SK-N-SH treated with all-trans-retinoic acid at 6 μM for 48 hours (cell line): ENCODE results near the gene MTREX.

Experiments used
- ATAC-seq: fragments of 200-7000 bp; cut with Tn5 transposase; 3 replicates; pipeline ENCODE4 v1.9.1; 2020; ENCODE audit warnings: mild to moderate bottlenecking, moderate library complexity
- ARNTL ChIP-seq: fragments of 450-650 bp; formaldehyde crosslinking; IDR thresholded peaks from 2 replicates; pipeline ENCODE4 v1.5.0; 2020; ENCODE audit warnings: low read depth, mild to moderate bottlenecking, moderate library complexity, borderline replicate concordance
- BACH2 ChIP-seq: fragments of 250-450 bp; sonication (Bioruptor Pico); IDR thresholded peaks from 2 replicates; pipeline ENCODE4 v1.9.0; 2021; ENCODE audit warnings: mild to moderate bottlenecking, borderline replicate concordance
- CREB5 ChIP-seq: fragments of 250-450 bp; sonication (Bioruptor Pico); IDR thresholded peaks from 2 replicates; pipeline ENCODE4 v1.5.1; 2020; ENCODE audit warnings: low read depth, mild to moderate bottlenecking, moderate library complexity
- CSDC2 ChIP-seq: fragments of 250-450 bp; sonication (Bioruptor Pico); IDR thresholded peaks from 2 replicates; pipeline ENCODE4 v1.5.0; 2020; ENCODE audit warnings: mild to moderate bottlenecking, moderate library complexity
- CSRNP3 ChIP-seq: fragments of 250-450 bp; sonication (Bioruptor Pico); IDR thresholded peaks from 2 replicates; pipeline ENCODE4 v1.5.1; 2021; ENCODE audit warnings: mild to moderate bottlenecking, moderate library complexity
- ESRRG ChIP-seq: fragments of 250-450 bp; sonication (Bioruptor Pico); IDR thresholded peaks from 2 replicates; pipeline ENCODE4 v1.6.1; 2021; ENCODE audit warnings: mild to moderate bottlenecking
- GLIS3 ChIP-seq: fragments of 250-450 bp; sonication (Bioruptor Pico); IDR thresholded peaks from 2 replicates; pipeline ENCODE4 v1.5.0; 2020; ENCODE audit warnings: mild to moderate bottlenecking, moderate library complexity
- ISL1 ChIP-seq: fragments of 250-450 bp; sonication (Bioruptor Pico); IDR thresholded peaks from 2 replicates; pipeline ENCODE4 v2.1.2; 2022; ENCODE audit warnings: mild to moderate bottlenecking, moderate library complexity
- OSR1 ChIP-seq: fragments of 250-450 bp; sonication (Bioruptor Pico); IDR thresholded peaks from 2 replicates; pipeline ENCODE4 v1.8.0; 2022; ENCODE audit warnings: moderate library complexity, mild to moderate bottlenecking, inconsistent platforms
- POU6F1 ChIP-seq: fragments of 250-450 bp; sonication (Bioruptor Pico); IDR thresholded peaks from 2 replicates; pipeline ENCODE4 v1.8.0; 2021; ENCODE audit warnings: low read depth, mild to moderate bottlenecking, moderate library complexity, borderline replicate concordance
- PPARA ChIP-seq: fragments of 250-450 bp; sonication (Bioruptor Pico); IDR thresholded peaks from 2 replicates; pipeline ENCODE4 v1.5.0; 2020; ENCODE audit warnings: mild to moderate bottlenecking, borderline replicate concordance
- RARB ChIP-seq: fragments of 250-450 bp; sonication (Bioruptor Pico); IDR thresholded peaks from 2 replicates; pipeline ENCODE4 v1.8.0; 2021; ENCODE audit warnings: mild to moderate bottlenecking, moderate library complexity
- SNAI2 ChIP-seq: fragments of 250-450 bp; sonication (Bioruptor Pico); IDR thresholded peaks from 2 replicates; pipeline ENCODE4 v1.5.0; 2020; ENCODE audit warnings: mild to moderate bottlenecking, moderate library complexity
- TCF4 ChIP-seq: fragments of 250-450 bp; sonication (Bioruptor Pico); IDR thresholded peaks from 2 replicates; pipeline ENCODE4 v1.8.0; 2021; ENCODE audit warnings: mild to moderate bottlenecking, moderate library complexity, borderline replicate concordance
- TOX ChIP-seq: fragments of 250-450 bp; sonication (Bioruptor Pico); IDR thresholded peaks from 2 replicates; pipeline ENCODE4 v1.8.0; 2021; ENCODE audit warnings: mild to moderate bottlenecking, moderate library complexity, borderline replicate concordance
- TSHZ2 ChIP-seq: fragments of 250-450 bp; sonication (Bioruptor Pico); IDR thresholded peaks from 2 replicates; pipeline ENCODE4 v1.5.0; 2020; ENCODE audit warnings: mild to moderate bottlenecking, moderate library complexity
- ZC3H10 ChIP-seq: fragments of 250-450 bp; sonication (Bioruptor Pico); IDR thresholded peaks from 2 replicates; pipeline ENCODE4 v1.5.1; 2021; ENCODE audit warnings: mild to moderate bottlenecking, moderate library complexity
- ZFP3 ChIP-seq: fragments of 250-450 bp; sonication (Bioruptor Pico); IDR thresholded peaks from 2 replicates; pipeline ENCODE4 v1.5.0; 2020; ENCODE audit warnings: mild to moderate bottlenecking, moderate library complexity
- ZNF565 ChIP-seq: fragments of 450-650 bp; formaldehyde crosslinking; conservative IDR thresholded peaks from 2 replicates; pipeline ENCODE4 v1.5.0; 2020; ENCODE audit warnings: low read depth, mild to moderate bottlenecking, moderate library complexity
- ZNF70 ChIP-seq: fragments of 450-650 bp; formaldehyde crosslinking; IDR thresholded peaks from 2 replicates; pipeline ENCODE4 v1.5.0; 2020; ENCODE audit warnings: mild to moderate bottlenecking, moderate library complexity
- ZNF8 ChIP-seq: fragments of 450-650 bp; formaldehyde crosslinking; IDR thresholded peaks from 2 replicates; pipeline ENCODE4 v1.5.0; 2020; ENCODE audit warnings: mild to moderate bottlenecking, moderate library complexity

The MTREX gene

GRCh38 chr5:55446640-55447351, 139.0 kb downstream of the MTREX start (continued):
- no peak for TF ChIP-seq CREB5 (CRISPR knock-in tag)
- no peak for TF ChIP-seq BACH2 (CRISPR knock-in tag)
- TF ChIP-seq GLIS3 (CRISPR knock-in tag), result no peak
- TF ChIP-seq, all 23 proteins: peak for 0

- TF ChIP-seq ZNF70 (CRISPR knock-in tag), result no peak
- no peak for TF ChIP-seq SNAI2 (CRISPR knock-in tag)
- no peak for TF ChIP-seq ESRRG (CRISPR knock-in tag)
- TF ChIP-seq TSHZ2, result no peak
- TF ChIP-seq CSRNP3 (CRISPR knock-in tag), result no peak
- no peak for TF ChIP-seq OSR1 (CRISPR knock-in tag)
- no peak for TF ChIP-seq ZNF565 (CRISPR knock-in tag)
- no peak for TF ChIP-seq CSDC2 (CRISPR knock-in tag)
- no peak for TF ChIP-seq CREB5 (CRISPR knock-in tag)
- no peak for TF ChIP-seq ZNF8 (CRISPR knock-in tag)
- TF ChIP-seq TCF4 (CRISPR knock-in tag), result no peak
- TF ChIP-seq RARB, result no peak
- TF ChIP-seq GLIS3 (CRISPR knock-in tag), result no peak
- no peak for TF ChIP-seq ISL1
- TF ChIP-seq PPARA (CRISPR knock-in tag), result no peak
- TF ChIP-seq POU6F1 (CRISPR knock-in tag), result no peak
- TF ChIP-seq TOX (CRISPR knock-in tag), result no peak
- TF ChIP-seq ARNTL (CRISPR knock-in tag), result no peak
- TF ChIP-seq ZFP3 (CRISPR knock-in tag), result no peak
- no peak for TF ChIP-seq ZC3H10
- peak; percentile 68 for ATAC-seq
Observed at GRCh38 chr5:55450050-55450765, 142.4 kb downstream of the MTREX start.

GRCh38 chr5:55451976-55452375, 144.2 kb downstream of the MTREX start:
- no peak for ATAC-seq
- TF ChIP-seq RARB, result no peak
- TF ChIP-seq TCF4 (CRISPR knock-in tag), result no peak
- no peak for TF ChIP-seq ZNF565 (CRISPR knock-in tag)
- TF ChIP-seq, all 23 proteins: peak for 0
